Lower lobe of right lung (tissue), 2 donors: ENCODE data around the gene CCDC71. TPM values are rescaled to one million over a fixed set of nuclear protein-coding genes. Genes with fewer than 3 reads are reported as not detected.

Experiments
- ATAC-seq, 2 donors: fragments of 200-7000 bp; cut with Tn5 transposase; one replicate each; pipeline ENCODE4 v1.9.1; 2020 to 2022; ENCODE audit warnings: mild to moderate bottlenecking in 2 of 2, moderate library complexity in 2 of 2
- DNase-seq: peaks from one replicate; pipeline ENCODE4 v3.0.0-alpha.2; 2020
- H3K27ac ChIP-seq: fragments of 200-600 bp; one replicate; pipeline ENCODE4 v1.8.0; 2022
- H3K27me3 ChIP-seq: fragments of 200-600 bp; one replicate; pipeline ENCODE4 v1.8.0; 2022; ENCODE audit warnings: low read depth
- H3K36me3 ChIP-seq: fragments of 200-600 bp; one replicate; pipeline ENCODE4 v1.8.0; 2022; ENCODE audit warnings: mild to moderate bottlenecking
- H3K4me1 ChIP-seq: fragments of 200-600 bp; one replicate; pipeline ENCODE4 v1.8.0; 2022
- H3K4me3 ChIP-seq: fragments of 200-600 bp; one replicate; pipeline ENCODE4 v1.8.0; 2022; ENCODE audit warnings: mild to moderate bottlenecking
- H3K9me3 ChIP-seq: fragments of 200-600 bp; one replicate; pipeline ENCODE4 v1.8.0; 2022
- intact Hi-C: fragments of 100-400 bp; cut with DNase I; formaldehyde crosslinking; loops from one replicate; pipeline ENCODE4 v1.11.0; 2022
- total RNA-seq: library from RNA; stranded (reverse); fragmentation: NEBNext Ultra II Directional; extraction: Animal tissue kit (Norgen Biotek cat#: 25700); gene quantifications from one replicate; pipeline ENCODE4 v1.2.1, GENCODE V29; 2021
- TF ChIP-seq, protein P1 (sequence below): fragments of 200-600 bp; IDR thresholded peaks from one replicate; pipeline ENCODE4 v1.8.0; 2022; ENCODE audit warnings: antibody characterized with exemption, mild to moderate bottlenecking
- donor health status: DM: no; HTN: yes; CAD: no; lungs with severe emphysema.

The CCDC71 gene
- total RNA-seq, 1 donor from 2014 or later = 23.4 TPM

DNA sequence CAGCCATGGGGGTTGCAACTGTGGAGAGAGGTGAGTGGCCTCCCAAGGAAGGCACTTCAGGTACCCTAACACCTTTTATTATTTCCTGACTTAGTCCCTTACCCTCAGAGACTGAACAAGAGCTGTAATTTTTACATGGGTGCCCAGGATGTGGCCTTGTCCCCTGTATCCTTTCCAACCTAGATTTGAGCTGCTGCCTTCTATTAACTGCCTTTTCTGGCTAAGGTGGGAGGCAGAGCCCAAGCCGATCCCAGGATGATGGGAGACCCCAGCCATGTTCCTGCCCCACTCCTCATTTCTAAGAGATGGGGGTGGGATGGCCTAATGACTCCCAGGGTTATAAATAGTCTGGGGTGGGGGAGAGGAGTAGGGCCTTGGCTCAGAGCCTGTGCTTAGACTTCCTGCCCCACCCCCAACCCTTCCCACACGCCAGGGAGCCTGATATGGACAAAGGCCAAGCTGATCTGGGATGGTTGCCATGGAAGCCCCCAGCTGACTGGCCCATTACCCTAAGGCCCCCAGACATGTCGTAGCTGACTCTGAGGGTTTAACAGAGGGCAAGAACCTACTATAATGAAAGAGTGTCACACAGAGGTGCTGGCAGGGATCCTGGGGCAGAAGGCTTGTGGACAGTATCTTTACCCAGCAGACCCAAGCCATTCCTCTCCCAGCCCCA lies 7.1 kb upstream of the CCDC71 start:
- peaks cover 27% of the 10 kb centered on the region for H3K36me3 ChIP-seq
- H3K4me3 ChIP-seq = peak overlapping the region; percentile 92
- ATAC-seq (no peak), DNase-seq (no peak)
- H3K27ac ChIP-seq = peak overlapping the region; percentile 84
- intact Hi-C loops = no loop called here
- no peaks in the 10 kb centered on the region for H3K27me3 ChIP-seq
- peaks cover 31% of the 10 kb centered on the region for H3K4me1 ChIP-seq
- TF ChIP-seq, protein P1, sequence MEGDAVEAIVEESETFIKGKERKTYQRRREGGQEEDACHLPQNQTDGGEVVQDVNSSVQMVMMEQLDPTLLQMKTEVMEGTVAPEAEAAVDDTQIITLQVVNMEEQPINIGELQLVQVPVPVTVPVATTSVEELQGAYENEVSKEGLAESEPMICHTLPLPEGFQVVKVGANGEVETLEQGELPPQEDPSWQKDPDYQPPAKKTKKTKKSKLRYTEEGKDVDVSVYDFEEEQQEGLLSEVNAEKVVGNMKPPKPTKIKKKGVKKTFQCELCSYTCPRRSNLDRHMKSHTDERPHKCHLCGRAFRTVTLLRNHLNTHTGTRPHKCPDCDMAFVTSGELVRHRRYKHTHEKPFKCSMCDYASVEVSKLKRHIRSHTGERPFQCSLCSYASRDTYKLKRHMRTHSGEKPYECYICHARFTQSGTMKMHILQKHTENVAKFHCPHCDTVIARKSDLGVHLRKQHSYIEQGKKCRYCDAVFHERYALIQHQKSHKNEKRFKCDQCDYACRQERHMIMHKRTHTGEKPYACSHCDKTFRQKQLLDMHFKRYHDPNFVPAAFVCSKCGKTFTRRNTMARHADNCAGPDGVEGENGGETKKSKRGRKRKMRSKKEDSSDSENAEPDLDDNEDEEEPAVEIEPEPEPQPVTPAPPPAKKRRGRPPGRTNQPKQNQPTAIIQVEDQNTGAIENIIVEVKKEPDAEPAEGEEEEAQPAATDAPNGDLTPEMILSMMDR = no peak
- H3K9me3 ChIP-seq = no peaks in the 10 kb centered on the region

DNA sequence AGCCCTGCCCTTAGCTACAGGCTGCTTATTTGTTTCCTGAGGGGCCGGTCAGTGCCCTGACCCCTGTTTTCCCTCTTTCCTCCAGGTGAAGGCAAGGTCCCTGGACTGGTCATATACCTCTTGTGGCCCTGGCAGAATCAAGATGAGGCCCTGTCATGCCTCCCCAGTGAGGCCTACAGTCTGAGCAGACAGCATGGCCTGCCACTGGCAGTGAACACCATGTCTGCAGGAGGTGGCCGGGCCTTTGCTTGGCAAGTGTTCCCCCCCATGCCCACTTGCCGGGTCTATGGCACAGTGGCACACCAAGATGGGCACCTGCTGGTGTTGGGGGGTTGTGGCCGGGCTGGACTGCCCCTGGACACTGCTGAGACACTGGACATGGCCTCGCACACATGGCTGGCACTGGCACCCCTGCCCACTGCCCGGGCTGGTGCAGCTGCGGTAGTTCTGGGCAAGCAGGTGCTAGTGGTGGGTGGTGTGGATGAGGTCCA lies 6.5 kb upstream of the CCDC71 start:
- Histone ChIP-seq H3K27ac (peak overlapping the region; percentile 84), H3K36me3 (peaks cover 27% of the 10 kb centered on the region), H3K9me3 (no peaks in the 10 kb centered on the region), H3K4me3 (peak overlapping the region; percentile 92), H3K4me1 (peaks cover 31% of the 10 kb centered on the region), H3K27me3 (no peaks in the 10 kb centered on the region)
- TF ChIP-seq, protein P1 = no peak
- ATAC-seq (no peak), DNase-seq (no peak)
- intact Hi-C loops = no loop called here

DNA sequence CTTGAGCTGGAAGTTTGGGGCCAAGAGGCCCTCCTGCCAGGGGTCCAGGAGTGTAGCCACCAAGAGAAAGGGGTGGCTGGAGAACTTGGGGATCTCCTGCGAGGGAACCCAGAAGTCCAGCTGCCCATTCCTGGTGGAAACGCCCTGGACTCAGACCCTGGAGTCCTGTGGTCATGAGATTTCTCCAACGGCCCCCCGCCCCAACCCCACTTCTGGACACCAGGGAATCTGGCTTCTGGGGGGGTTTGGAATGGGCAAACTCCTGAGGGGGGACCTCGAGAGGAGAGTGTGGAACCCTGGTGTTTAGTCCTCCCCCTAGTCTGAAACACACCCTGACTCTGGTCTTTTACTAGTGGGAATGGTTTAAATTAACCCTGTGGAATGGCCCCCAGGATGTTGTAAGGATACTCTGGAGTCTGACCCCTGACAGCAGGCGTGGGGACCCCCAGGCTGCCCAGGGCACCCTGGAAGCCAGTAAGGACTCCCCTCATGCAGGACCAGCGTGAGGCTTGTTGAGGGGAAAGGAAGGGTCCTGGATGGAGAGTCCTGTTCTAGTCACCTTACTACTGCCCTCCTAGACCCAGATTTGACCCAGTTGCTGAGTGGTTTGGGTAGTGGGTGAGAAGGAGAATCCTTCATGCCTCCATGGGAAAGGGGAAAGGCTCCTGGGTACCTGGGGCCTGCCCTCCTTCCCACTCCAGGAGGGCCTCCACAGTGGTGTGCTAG lies 5.8 kb upstream of the CCDC71 start:
- peaks cover 31% of the 10 kb centered on the region for H3K4me1 ChIP-seq
- peak overlapping the region; percentile 92 for H3K4me3 ChIP-seq
- TF ChIP-seq, protein P1 = no peak
- DNase-seq (no peak), ATAC-seq (peak in 1 of 2 donors; percentile 4)
- H3K27ac ChIP-seq = peak overlapping the region; percentile 84
- no peaks in the 10 kb centered on the region for H3K9me3 ChIP-seq
- intact Hi-C loops = no loop called here
- H3K27me3 ChIP-seq = no peaks in the 10 kb centered on the region
- H3K36me3 ChIP-seq = peaks cover 27% of the 10 kb centered on the region

DNA sequence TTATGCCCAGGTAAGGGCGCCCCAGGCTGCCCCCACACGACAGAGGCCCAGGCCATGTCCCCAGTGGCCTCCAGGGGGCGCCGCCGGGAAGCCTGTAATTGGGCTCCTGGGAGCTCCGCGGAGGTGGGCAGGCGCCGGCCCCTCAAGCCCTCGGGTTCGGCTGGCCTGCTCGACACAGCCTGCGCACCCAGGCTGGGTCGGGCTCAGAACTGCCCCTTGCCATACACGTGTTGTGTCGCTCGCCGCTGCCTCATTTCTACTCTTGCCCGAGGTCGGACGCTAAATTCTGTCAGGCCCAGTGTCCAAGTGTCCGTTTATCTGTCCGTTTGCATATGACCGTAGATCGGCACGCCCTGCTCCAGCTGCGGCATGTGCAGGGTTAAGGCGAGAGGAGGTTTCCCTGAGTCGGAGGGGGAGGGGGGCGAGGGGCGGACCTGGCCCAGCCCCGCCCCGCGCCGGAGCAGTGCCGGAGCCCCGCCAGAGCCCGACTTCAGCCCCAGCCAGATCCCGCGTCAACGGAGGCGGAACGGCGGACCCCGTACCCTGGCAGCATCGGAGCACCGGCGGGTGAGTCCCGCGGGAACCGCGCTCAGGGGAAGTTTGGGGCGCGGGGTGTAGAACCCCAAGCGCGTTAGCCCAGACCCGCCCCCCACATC lies 5.1 kb upstream of the CCDC71 start, which contains the start of gene KLHDC8B:
Gene KLHDC8B (plus strand): TSS at position 480 of the 656 bp plus-strand sequence. CDS start 1,172 bp downstream, outside the sequence.
- ATAC-seq (peak; percentile 93 to 95), DNase-seq (peak; percentile 91)
- TF ChIP-seq, protein P1 = peak; percentile 98
- Histone ChIP-seq H3K27ac (peak within 1 kb of the TSS; percentile 84), H3K4me1 (peaks cover 37% of the 10 kb centered on the region), H3K9me3 (no peaks in the 10 kb centered on the region), H3K27me3 (no peaks in the 10 kb centered on the region), H3K36me3 (peaks cover 25% of the 10 kb centered on the region), H3K4me3 (peak within 1 kb of the TSS; percentile 92)
- intact Hi-C loops = no loop called here

DNA sequence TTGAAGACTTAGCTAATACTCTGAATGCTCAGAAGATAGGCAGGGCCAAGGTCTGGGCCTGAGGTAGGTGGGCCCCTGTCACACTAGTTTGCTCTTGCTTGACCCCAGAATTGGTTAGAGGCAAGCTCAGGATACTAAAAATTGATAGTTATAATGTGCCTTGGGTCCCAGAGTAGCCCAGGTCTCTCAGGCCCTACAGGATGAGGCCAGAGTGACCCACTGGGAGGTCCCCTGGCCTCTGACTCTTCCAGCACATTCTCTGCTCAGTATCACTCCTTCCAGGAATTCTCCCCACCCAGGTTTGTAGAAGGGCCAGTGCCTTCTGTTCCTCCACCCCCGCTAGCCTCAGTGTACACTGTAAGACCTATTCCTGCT lies 4.6 kb upstream of the CCDC71 start:
- DNase-seq = no peak
- peak overlapping the region; percentile 84 for H3K27ac ChIP-seq
- intact Hi-C loops = no loop called here
- no peaks in the 10 kb centered on the region for H3K27me3 ChIP-seq
- TF ChIP-seq, protein P1 = no peak
- no peaks in the 10 kb centered on the region for H3K9me3 ChIP-seq
- no peak for ATAC-seq
- H3K36me3 ChIP-seq = peaks cover 20% of the 10 kb centered on the region
- peaks cover 37% of the 10 kb centered on the region for H3K4me1 ChIP-seq
- H3K4me3 ChIP-seq = peak overlapping the region; percentile 92
